Psoas muscle (tissue), 8 donors: Measurements from ENCODE around the gene SLC25A13. TPM values are rescaled to one million over a fixed set of nuclear protein-coding genes. Genes with fewer than 3 reads are reported as not detected.

Source experiments
- ATAC-seq, 4 donors: fragments of 200-7000 bp; cut with Tn5 transposase; one replicate each; pipeline ENCODE4 v1.9.1; 2020; ENCODE audit warnings: moderate library complexity in 3 of 4, mild to moderate bottlenecking in 2 of 4
- DNase-seq, 2 donors: peaks; one replicate each; pipeline ENCODE4 v3.0.0-alpha.2; 2020
- H3K27ac ChIP-seq: fragments of 200-600 bp; one replicate; pipeline ENCODE4 v1.8.0; 2022
- H3K27me3 ChIP-seq, 3 donors: fragments of 200-600 bp in 1 of 3; one replicate each; pipeline versions ENCODE4 v1.6.1 to v1.8.0; 2013 to 2022; ENCODE audit warnings: low read length in 2 of 3, mild to moderate bottlenecking in 2 of 3, moderate library complexity in 1 of 3; ENCODE audit not compliant: insufficient read depth in 3 of 3
- H3K36me3 ChIP-seq, 2 donors: fragments of 200-600 bp in 1 of 2; one replicate each; pipeline versions ENCODE4 v1.6.1 to v1.8.0; 2013 to 2022; ENCODE audit warnings: low read depth in 1 of 2, mild to moderate bottlenecking in 1 of 2, moderate library complexity in 1 of 2; ENCODE audit not compliant: insufficient read depth in 1 of 2
- H3K4me1 ChIP-seq: fragments of 200-600 bp; one replicate; pipeline ENCODE4 v1.8.0; 2022
- H3K4me3 ChIP-seq: fragments of 200-600 bp; one replicate; pipeline ENCODE4 v1.8.0; 2022; ENCODE audit warnings: mild to moderate bottlenecking
- H3K9me3 ChIP-seq: fragments of 200-600 bp; one replicate; pipeline ENCODE4 v1.8.0; 2022
- CTCF ChIP-seq: fragments of 200-600 bp; IDR thresholded peaks from one replicate; pipeline ENCODE4 v1.8.0; 2022; ENCODE audit warnings: antibody characterized with exemption
- whole genome bisulfite sequencing, 3 donors: extraction: QIAGEN DNeasy Blood & Tissue Kit; methylation state at CpG; one replicate each; pipeline versions ENCODE4 v1.1.6 to v1.1.7; 2013; 5-methylcytosine and 5-hydroxymethylcytosine counted together
- intact Hi-C, 2 donors: fragments of 100-400 bp; cut with DNase I; formaldehyde crosslinking; loops; one replicate each; pipeline versions ENCODE4 v1.11.0 to v1.14.2; 2022
- polyA plus RNA-seq, 3 donors: library from polyadenylated mRNA; stranded (reverse); fragments of 200-250 nt; gene quantifications; one replicate each; pipeline ENCODE4 v1.2.3, GENCODE V29; 2013
- total RNA-seq, 4 donors: library from RNA; stranded (reverse); fragmentation: NEBNext Ultra II Directional in 2 of 4; extraction: Animal tissue kit (Norgen Biotek cat#: 25700) in 2 of 4; gene quantifications; one replicate each; pipeline versions ENCODE4 v1.2.1 to v1.2.4, GENCODE V29; 2021 to 2023
- donor health status: healthy with polysubstance abuse.
- donor health status: DM: no; HTN: no; CAD: no; lungs with moderate emphysema.
- donor health status: Bipolar disorder and iron deficiency.
- donor health status: healthy.
- donor health status: DM: yes; HTN: yes; CAD: no.
- donor health status: DM: no; HTN: no; CAD: no.
- donor health status: DM: no; HTN: no; CAD: no.
- donor health status: DM: yes; HTN: yes; CAD: no.

Gene SLC25A13
- total and polyA plus RNA-seq, 7 donors, result 3.3 to 31.6 (median 9.0) TPM

GRCh38 chr7:96243241-96243640 lies 78.7 kb downstream of the SLC25A13 start:
- ATAC-seq, result no peak
- peaks cover 30% of the 10 kb centered on the region for H3K4me1 ChIP-seq
- H3K36me3 ChIP-seq, result no peaks in the 10 kb centered on the region
- intact Hi-C loops, result no loop called here
- H3K27ac ChIP-seq, result no peak overlapping the region
- no peak for TF ChIP-seq CTCF
- no peaks in the 10 kb centered on the region for H3K9me3 ChIP-seq
- no peaks in the 10 kb centered on the region for H3K27me3 ChIP-seq
- no peak for DNase-seq
- 97 to 100% (median 98%) methylated on average over 2 of the region's 2 CpGs for WGBS, 3 donors
- H3K4me3 ChIP-seq, result no peak overlapping the region

GRCh38 chr7:96241855-96242254 lies 80.0 kb downstream of the SLC25A13 start:
- ATAC-seq (no peak), DNase-seq (no peak)
- 84 to 93% (median 91%) methylated on average over 3 of the region's 3 CpGs for WGBS, 3 donors
- H3K36me3 ChIP-seq, result no peaks in the 10 kb centered on the region
- no peaks in the 10 kb centered on the region for H3K9me3 ChIP-seq
- no peak for TF ChIP-seq CTCF
- intact Hi-C loops, result no loop called here
- no peaks in the 10 kb centered on the region for H3K27me3 ChIP-seq
- H3K4me3 ChIP-seq, result no peak overlapping the region
- H3K27ac ChIP-seq, result no peak overlapping the region
- H3K4me1 ChIP-seq, result peaks cover 29% of the 10 kb centered on the region

DNA sequence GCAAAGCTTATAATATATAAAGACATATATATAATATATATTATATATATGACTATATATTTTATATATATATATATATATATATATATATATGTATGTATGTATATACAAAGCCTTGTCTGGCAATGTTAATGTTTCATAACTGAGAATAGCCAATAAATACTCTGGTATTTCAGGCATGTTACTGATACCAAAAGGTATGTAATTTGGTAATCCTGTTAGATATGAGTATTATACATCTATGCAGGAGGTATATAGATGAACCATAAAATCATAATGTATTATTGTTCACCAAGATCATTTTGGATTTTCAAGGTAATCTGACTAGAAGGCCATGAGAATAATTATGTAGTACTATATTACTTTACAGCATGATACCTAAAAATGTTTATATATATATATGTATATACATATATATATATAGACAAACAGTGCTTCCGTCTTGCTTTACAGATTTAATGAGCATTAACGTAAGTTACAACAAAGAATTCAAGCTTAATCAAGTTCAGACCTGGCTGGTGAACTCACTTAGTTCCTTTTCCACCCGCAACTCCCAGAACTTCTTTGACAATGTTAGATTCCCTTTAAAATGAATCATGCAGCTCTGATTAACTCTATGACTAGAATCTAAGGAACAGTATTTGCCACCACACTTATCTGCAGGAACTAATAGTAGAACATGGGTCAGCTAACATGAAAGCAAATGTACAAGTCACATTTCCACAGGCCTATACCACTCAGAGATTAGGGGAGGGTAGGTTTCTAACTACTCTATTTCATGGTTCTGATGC lies 82.7 kb downstream of the SLC25A13 start:
- WGBS, 3 donors, result 93 to 98% (median 97%) methylated on average over 3 of the region's 3 CpGs
- DNase-seq, result no peak
- ATAC-seq, result peak in 3 of 4 donors; percentile 45 to 74 (median 59)
- Histone ChIP-seq H3K27ac (no peak overlapping the region), H3K4me1 (peaks cover 24% of the 10 kb centered on the region), H3K36me3 (no peaks in the 10 kb centered on the region), H3K27me3 (no peaks in the 10 kb centered on the region), H3K4me3 (no peak overlapping the region), H3K9me3 (no peaks in the 10 kb centered on the region)
- intact Hi-C loops, result no loop called here
- TF ChIP-seq CTCF, result no peak

DNA sequence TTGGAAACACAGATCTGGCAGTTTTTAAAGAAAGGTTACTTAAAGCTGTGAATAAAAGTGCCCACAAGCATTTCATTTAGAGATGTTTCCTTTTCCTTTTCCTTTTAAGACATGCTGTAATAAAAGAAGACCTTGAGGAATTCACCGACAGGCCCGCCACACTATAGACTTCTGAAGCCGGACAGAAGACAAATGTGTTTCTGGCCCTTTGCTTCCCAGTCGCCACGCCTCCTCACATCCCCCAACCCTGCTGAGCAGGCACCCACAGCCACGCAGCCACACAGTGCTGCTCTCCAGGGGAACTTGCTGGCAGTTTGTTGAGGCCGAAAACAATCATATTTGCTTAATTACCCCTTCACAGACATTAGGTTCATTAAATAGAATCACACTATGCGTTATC lies 83.4 kb downstream of the SLC25A13 start:
- intact Hi-C loops, result no loop called here
- no peaks in the 10 kb centered on the region for H3K36me3 ChIP-seq
- no peak overlapping the region for H3K27ac ChIP-seq
- 66 to 74% (median 72%) methylated on average over 8 of the region's 8 CpGs for WGBS, 3 donors
- no peaks in the 10 kb centered on the region for H3K9me3 ChIP-seq
- no peak for TF ChIP-seq CTCF
- H3K27me3 ChIP-seq, result no peaks in the 10 kb centered on the region
- peaks cover 23% of the 10 kb centered on the region for H3K4me1 ChIP-seq
- no peak for ATAC-seq
- H3K4me3 ChIP-seq, result no peak overlapping the region
- DNase-seq, result no peak

DNA sequence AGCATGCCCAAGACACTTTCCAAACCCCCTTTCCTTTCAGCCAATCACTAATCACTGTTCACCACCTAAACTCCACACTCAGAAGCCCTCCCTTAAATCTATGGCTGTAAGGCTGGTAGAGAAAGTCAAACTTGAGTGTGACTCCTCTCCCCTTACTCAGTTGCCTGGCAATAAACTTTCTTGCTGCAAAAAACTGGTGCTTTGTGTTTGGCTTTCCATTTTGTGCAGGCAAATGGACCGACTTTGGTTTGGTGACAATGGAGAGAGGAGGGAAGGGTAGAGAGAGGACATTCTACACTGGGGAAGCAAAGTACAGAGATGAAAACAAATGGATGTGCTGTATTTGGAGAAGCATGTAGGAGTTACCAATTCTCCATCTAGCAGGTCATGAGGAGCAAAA lies 84.9 kb downstream of the SLC25A13 start:
- no peaks in the 10 kb centered on the region for H3K27me3 ChIP-seq
- H3K9me3 ChIP-seq, result no peaks in the 10 kb centered on the region
- H3K4me3 ChIP-seq, result no peak overlapping the region
- ATAC-seq, result no peak
- no peaks in the 10 kb centered on the region for H3K36me3 ChIP-seq
- no peak for TF ChIP-seq CTCF
- intact Hi-C loops, result no loop called here
- H3K4me1 ChIP-seq, result peaks cover 23% of the 10 kb centered on the region
- no peak for DNase-seq
- WGBS, 3 donors, result 89 to 100% (median 96%) methylated on average over 1 of the region's 1 CpG
- H3K27ac ChIP-seq, result no peak overlapping the region
